ENCODE measurements around the gene ZNF385C. TPM values are rescaled to one million over a fixed set of nuclear protein-coding genes. Genes with fewer than 3 reads are reported as not detected.

ZNF385C gene
- total RNA-seq, 1 donor from 2014 or later, result under 0.01 TPM

GRCh38 chr17:42071810-42072209, 26.5 kb downstream of the ZNF385C start:
- TF ChIP-seq CTCF (IDR thresholded peaks at IDR 0.05; ENCODE audit: insufficient read depth, low read length, severe bottlenecking), result no peak
- Histone ChIP-seq H3K36me3 (ENCODE audit: control insufficient read depth, insufficient read depth, low read length) (no peaks in the 10 kb centered on the region), H3K4me3 (ENCODE audit: low read depth, low read length) (no peak overlapping the region), H3K27me3 (ENCODE audit: control insufficient read depth, insufficient read depth, low read length) (peaks cover 20% of the 10 kb centered on the region)
- FAIRE-seq, result no peak
- DNase-seq (ENCODE audit: low read depth), result no peak

GRCh38 chr17:42068979-42069378, 29.3 kb downstream of the ZNF385C start:
- TF ChIP-seq CTCF (IDR thresholded peaks at IDR 0.05; ENCODE audit: insufficient read depth, low read length, severe bottlenecking), result no peak
- H3K36me3 ChIP-seq (ENCODE audit: control insufficient read depth, insufficient read depth, low read length), result no peaks in the 10 kb centered on the region
- peaks cover 20% of the 10 kb centered on the region for H3K27me3 ChIP-seq (ENCODE audit: control insufficient read depth, insufficient read depth, low read length)
- no peak for DNase-seq (ENCODE audit: low read depth)
- H3K4me3 ChIP-seq (ENCODE audit: low read depth, low read length), result no peak overlapping the region
- FAIRE-seq, result no peak

- FAIRE-seq (no peak), DNase-seq (ENCODE audit: low read depth) (peak; percentile 28)
- peak; percentile 84 for TF ChIP-seq CTCF (IDR thresholded peaks at IDR 0.05; ENCODE audit: insufficient read depth, low read length, severe bottlenecking)
- no peak overlapping the region for H3K4me3 ChIP-seq (ENCODE audit: low read depth, low read length)
- no peaks in the 10 kb centered on the region for H3K36me3 ChIP-seq (ENCODE audit: control insufficient read depth, insufficient read depth, low read length)
- peaks cover 13% of the 10 kb centered on the region for H3K27me3 ChIP-seq (ENCODE audit: control insufficient read depth, insufficient read depth, low read length)
Measured at GRCh38 chr17:42067371-42068091, 30.7 kb downstream of the ZNF385C start.

GRCh38 chr17:42065201-42065600, 33.1 kb downstream of the ZNF385C start:
- Histone ChIP-seq H3K36me3 (ENCODE audit: control insufficient read depth, insufficient read depth, low read length) (no peaks in the 10 kb centered on the region), H3K4me3 (ENCODE audit: low read depth, low read length) (no peak overlapping the region), H3K27me3 (ENCODE audit: control insufficient read depth, insufficient read depth, low read length) (peaks cover 3% of the 10 kb centered on the region)
- TF ChIP-seq CTCF (IDR thresholded peaks at IDR 0.05; ENCODE audit: insufficient read depth, low read length, severe bottlenecking), result no peak
- DNase-seq (ENCODE audit: low read depth) (no peak), FAIRE-seq (no peak)

- FAIRE-seq, result no peak
- no peaks in the 10 kb centered on the region for H3K36me3 ChIP-seq (ENCODE audit: control insufficient read depth, insufficient read depth, low read length)
- peaks cover 4% of the 10 kb centered on the region for H3K27me3 ChIP-seq (ENCODE audit: control insufficient read depth, insufficient read depth, low read length)
- DNase-seq (ENCODE audit: low read depth), result no peak
- no peak overlapping the region for H3K4me3 ChIP-seq (ENCODE audit: low read depth, low read length)
- no peak for TF ChIP-seq CTCF (IDR thresholded peaks at IDR 0.05; ENCODE audit: insufficient read depth, low read length, severe bottlenecking)
Measured at GRCh38 chr17:42062681-42063080, 35.6 kb downstream of the ZNF385C start.
